NAMALWA (cell line): ENCODE measurements around the gene GPR62.
A peak's percentile ranks its signal among the peaks of the same experiment; 100 is the strongest.
"Not testable (repeated sequence)": the region's sequence is repeated elsewhere in the genome, so short reads cannot be mapped to it uniquely, and the experiment has no call there.

Experiments
- DNase-seq: peaks from one replicate; pipeline ENCODE4 v3.0.0-alpha.2; 2015; ENCODE audit warnings: low spot score

The GPR62 gene

GRCh38 chr3:51992017-51992682, 37.0 kb downstream of the GPR62 start:
- DNase-seq = no peak

DNA sequence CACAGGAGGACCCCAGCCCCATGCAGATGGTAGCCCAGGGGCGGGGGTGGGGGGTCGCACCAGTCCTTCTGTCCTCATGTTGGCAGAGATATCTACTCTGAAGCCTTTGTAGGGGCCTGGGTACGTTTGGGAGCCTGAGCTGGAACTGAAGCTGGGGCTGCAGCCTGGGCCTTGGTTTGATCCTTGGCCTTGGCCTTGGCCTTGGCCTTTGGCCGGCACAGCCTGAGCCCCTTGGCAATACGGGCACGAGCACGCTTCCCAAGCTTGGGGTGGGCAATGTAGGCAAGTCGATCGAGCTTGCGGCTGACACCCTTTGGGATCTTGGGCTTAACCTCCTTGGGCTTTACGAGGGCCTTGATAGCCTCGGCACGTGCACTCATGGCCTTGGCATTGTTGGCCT, 38.5 kb downstream of the GPR62 start:
- not testable (repeated sequence) for DNase-seq

- no peak for DNase-seq
Observed at GRCh38 chr3:51994530-51994929, 39.3 kb downstream of the GPR62 start.

DNA sequence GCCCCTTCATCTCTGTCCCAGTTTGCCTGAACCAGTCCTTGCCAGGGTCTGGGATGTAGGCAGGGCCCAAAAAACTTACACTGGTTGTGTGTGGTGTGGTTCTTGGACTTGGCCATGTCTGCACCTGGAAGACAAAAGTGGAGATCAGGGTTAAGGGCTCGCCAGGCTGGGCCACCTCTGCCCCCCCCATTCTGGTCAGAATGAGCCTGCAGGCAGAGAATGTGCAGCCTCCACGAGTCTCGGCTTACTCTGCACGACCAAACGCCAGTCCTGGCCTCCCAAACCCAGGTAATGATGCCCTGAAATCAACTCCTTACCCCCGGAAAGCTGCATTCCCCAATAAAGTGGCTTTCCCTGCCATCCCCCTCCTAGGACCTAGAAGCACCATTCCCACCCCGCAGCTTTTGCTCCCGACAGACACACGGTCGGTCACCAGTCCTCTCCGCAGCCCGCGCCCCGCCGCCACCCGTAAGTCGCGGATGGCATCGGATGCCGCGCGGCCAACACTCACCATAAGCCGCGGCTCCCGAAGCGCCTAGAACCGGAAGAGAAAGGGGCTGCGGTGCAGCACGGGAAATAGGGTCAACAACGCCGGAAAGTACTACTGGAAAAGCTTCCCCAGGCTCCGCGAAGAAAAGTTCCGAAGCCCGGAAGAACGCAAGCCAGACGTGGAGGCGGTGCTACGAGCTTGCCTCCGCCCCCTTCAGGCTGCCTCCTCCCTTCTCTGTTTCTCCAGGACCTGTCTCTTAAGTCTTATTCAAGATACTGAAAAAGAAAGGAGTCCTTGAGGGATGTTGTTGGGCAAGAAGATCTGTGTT, 40.4 kb downstream of the GPR62 start, which contains the start of gene RPL29:
Gene RPL29 (minus strand): TSS at position 550 of the 818 bp plus-strand sequence. CDS start 434 bp downstream, at position 116.
- DNase-seq = peak; percentile 88

- DNase-seq = no peak
Observed at GRCh38 chr3:51997172-51997571, 42.0 kb downstream of the GPR62 start.

GRCh38 chr3:51997935-51998596, 42.9 kb downstream of the GPR62 start:
- no peak for DNase-seq

DNA sequence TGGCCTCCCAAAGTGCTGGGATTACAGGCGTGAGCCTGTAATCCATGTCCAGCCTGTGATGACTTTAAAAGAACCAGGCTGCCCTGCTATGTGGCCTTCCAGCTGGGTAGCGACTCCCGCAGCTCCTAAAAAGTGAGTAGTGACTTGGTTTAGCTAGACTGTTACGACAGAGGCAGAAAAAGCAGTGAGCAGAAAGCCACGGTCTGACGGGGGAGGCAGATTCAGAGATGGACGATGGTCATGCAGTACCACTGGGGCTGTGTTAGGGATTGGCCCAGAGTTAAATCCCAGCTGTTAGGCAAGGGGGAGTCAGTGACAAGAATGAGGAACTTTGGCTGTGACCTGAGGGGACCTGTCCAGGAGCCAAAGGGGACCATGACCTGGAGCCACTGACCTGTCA, 43.6 kb downstream of the GPR62 start:
- no peak for DNase-seq

DNA sequence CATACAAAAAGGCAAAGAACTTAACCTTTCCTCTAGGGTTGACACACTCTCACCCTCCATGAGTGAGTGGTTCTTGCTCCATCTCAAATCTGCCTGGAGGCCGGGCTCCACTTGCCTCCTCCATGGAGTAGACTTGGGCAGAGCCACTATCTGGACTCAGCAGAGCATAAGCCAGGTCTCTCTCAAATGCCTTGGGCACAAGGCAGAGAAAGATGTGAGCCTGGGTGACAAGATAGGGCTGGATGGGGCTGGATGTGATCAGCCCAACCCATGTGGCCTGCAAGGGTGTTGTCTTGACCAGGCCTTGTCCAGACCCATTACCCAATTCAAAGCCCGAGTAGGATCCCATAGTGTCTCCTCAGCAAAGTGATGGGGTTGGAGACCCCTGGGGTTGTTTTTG, 44.7 kb downstream of the GPR62 start:
- DNase-seq = no peak

GRCh38 chr3:52001443-52001974, 46.3 kb downstream of the GPR62 start:
- DNase-seq = peak; percentile 85

DNA sequence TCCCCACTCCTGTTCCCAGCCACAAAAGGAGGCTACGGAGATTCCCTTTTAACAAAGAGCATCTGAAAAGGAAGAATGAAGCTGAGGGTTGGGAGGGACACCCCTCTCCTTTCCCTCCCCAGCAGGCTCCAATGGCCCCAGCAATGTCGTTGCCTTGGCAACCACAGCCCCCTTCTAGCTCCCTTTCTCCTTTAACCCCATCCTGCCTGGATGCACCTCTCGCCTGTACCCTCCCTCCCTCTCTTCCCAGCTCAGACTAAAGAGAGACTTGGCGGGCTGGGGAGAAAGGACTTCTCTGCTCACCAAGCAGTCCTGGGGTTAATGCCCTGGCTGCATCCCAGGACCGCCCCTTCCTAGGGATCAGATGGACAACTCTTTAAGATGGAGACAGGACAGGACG, 47.6 kb downstream of the GPR62 start:
- DNase-seq = no peak

DNA sequence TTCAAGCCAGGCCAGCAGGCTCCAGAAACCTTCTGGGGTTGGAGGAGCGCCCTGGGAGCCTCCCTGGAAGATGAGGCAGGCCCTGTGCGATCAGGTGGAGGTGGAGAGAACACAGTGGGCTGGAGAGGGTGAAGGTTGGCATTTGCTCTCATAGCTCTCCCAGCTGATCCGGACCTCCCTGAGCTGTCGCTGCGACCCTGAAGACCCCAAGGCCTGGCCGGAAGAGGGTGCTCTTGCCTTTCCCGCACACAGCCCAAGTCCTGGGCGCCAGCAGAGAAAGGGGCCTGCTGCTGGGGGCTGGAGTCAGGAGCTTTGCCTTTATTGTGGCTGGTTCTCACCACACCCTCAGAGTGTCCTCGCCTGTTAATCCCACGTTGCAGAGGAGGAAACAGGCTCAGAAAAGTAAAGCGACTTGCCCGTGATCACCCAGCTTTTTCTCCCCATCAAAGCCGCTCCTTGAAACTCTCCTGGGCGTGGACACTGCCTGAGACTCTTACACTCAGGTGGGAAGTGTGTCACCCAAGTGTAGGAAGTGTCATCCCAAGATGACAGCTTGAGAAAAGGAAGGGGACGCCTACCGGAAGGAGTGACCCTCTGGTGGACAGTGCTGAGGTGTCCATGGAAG, 49.1 kb downstream of the GPR62 start:
- peak; percentile 44 for DNase-seq

GRCh38 chr3:52004906-52005395, 49.8 kb downstream of the GPR62 start:
- no peak for DNase-seq

DNA sequence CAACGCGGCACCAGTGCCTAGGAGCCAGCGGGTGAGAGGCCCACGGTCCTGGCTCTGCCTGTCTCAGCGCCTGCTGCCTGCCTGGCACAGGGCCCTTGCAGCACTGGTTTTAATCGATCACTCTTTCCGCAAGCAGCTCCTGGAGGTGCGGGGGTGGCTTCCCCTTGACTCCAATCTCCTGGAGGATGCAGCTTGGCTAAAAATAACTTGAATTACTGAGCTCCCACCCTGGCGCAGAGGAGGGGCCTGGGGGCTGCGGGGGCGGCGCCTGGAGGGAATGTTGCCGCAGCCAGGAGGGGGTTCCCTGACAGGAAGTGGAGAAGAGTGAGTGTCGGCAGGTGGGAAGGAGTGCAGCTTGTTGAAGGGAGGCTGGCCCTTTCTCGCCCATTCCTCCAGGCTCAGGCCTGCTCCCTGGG, 50.4 kb downstream of the GPR62 start:
- no peak for DNase-seq

GRCh38 chr3:52006017-52006819, 51.0 kb downstream of the GPR62 start:
- DNase-seq = no peak

DNA sequence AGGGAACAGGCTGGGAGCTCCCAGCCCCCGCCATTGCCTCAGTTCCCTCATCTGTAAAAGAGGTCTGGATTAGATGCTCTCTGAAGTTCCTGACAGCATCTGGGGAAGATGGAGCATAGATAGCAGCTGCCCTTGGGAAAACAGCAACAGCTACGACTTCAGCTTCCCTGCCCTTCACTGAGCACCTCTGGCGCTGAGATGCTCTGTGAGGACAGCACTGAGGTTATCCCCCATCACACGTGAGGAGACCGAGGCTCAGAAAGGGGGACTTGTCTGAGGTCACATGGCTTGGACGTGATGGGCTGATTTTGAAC, 51.6 kb downstream of the GPR62 start:
- DNase-seq = no peak
